ENCODE data around the gene MATN4.

DNA sequence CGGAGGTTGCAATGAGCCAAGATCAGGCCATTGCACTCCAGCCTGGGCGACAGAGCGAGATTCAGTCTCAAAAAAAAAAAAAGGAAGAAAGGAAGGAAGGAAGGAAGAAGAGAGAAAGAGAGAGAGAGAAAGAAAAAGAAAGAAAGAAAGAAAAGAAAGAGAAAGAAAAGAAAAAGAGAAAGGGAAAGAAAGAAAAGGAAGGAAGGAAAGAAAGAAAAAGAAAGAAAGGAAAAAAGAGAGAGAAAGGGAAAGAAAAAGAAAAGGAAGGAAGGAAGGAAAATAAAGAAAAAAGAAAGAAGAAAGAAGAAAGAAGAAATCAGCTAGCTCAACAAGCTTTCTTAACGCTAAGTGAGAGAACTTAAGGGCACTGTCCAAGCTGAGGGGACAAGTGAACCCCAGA lies 7.6 kb upstream of the MATN4 start:
- no peak for TF ChIP-seq EZH2 (IDR thresholded peaks at IDR 0.05; ENCODE audit: low read depth)
- TF ChIP-seq, protein P1, sequence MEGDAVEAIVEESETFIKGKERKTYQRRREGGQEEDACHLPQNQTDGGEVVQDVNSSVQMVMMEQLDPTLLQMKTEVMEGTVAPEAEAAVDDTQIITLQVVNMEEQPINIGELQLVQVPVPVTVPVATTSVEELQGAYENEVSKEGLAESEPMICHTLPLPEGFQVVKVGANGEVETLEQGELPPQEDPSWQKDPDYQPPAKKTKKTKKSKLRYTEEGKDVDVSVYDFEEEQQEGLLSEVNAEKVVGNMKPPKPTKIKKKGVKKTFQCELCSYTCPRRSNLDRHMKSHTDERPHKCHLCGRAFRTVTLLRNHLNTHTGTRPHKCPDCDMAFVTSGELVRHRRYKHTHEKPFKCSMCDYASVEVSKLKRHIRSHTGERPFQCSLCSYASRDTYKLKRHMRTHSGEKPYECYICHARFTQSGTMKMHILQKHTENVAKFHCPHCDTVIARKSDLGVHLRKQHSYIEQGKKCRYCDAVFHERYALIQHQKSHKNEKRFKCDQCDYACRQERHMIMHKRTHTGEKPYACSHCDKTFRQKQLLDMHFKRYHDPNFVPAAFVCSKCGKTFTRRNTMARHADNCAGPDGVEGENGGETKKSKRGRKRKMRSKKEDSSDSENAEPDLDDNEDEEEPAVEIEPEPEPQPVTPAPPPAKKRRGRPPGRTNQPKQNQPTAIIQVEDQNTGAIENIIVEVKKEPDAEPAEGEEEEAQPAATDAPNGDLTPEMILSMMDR (conservative IDR thresholded peaks at IDR 0.05), result no peak
